ENCODE measurements around the gene ITGA3. TPM values are rescaled to one million over a fixed set of nuclear protein-coding genes. Genes with fewer than 3 reads are reported as not detected.
A peak's percentile ranks its signal among the peaks of the same experiment; 100 is the strongest.

ITGA3 gene
- total RNA-seq, 1 experiment from 2014 or later: 539 TPM

DNA sequence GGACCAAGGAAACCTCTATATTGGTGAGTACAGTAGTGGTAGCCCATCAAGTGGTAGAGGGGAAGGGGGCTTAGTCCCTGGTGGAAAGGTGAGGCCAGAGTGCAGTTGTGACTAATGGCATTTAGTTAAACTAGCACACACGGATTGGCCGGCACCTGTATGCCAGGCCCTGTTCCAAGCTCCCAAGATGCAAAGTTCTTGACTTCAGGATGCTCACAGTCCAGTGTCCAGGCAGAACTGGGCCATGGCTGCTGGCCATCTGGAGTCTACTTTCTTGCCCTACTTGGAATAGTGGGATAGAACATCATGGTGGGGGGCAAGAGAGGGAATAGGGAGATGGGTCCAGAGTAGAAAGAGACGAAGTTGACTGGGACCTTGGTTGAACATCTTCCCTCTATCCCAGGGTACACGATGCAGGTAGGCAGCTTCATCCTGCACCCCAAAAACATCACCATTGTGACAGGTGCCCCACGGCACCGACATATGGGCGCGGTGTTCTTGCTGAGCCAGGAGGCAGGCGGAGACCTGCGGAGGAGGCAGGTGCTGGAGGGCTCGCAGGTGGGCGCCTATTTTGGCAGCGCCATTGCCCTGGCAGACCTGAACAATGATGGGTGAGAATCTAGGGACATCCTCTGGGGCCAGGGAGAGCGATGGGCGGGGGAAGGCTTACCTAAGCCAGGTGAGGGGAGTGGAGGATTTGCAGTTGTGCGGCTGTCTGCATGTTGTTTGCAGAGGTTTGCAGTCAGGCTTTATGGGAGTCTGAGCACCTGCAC is 15.2 kb downstream of the ITGA3 start:
- Mint-ChIP-seq H3K4me3 (ENCODE audit: low read depth, unreplicated experiment) (no peak overlapping the region), H3K4me1 (ENCODE audit: low read depth, unreplicated experiment) (peaks cover 41% of the 10 kb centered on the region), H3K27me3 (ENCODE audit: unreplicated experiment) (no peaks in the 10 kb centered on the region), H3K27ac (ENCODE audit: unreplicated experiment) (peak overlapping the region; percentile 33), H3K9me3 (ENCODE audit: low read depth, unreplicated experiment) (no peaks in the 10 kb centered on the region), H3K36me3 (ENCODE audit: insufficient read depth, unreplicated experiment) (peaks cover 100% of the 10 kb centered on the region)
- no peak for DNase-seq
- intact Hi-C loops (cut with micrococcal nuclease; ENCODE audit: unreplicated experiment): no loop called here
- TF ChIP-seq, protein P1, sequence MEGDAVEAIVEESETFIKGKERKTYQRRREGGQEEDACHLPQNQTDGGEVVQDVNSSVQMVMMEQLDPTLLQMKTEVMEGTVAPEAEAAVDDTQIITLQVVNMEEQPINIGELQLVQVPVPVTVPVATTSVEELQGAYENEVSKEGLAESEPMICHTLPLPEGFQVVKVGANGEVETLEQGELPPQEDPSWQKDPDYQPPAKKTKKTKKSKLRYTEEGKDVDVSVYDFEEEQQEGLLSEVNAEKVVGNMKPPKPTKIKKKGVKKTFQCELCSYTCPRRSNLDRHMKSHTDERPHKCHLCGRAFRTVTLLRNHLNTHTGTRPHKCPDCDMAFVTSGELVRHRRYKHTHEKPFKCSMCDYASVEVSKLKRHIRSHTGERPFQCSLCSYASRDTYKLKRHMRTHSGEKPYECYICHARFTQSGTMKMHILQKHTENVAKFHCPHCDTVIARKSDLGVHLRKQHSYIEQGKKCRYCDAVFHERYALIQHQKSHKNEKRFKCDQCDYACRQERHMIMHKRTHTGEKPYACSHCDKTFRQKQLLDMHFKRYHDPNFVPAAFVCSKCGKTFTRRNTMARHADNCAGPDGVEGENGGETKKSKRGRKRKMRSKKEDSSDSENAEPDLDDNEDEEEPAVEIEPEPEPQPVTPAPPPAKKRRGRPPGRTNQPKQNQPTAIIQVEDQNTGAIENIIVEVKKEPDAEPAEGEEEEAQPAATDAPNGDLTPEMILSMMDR (IDR thresholded peaks at IDR 0.05; ENCODE audit: unreplicated experiment): no peak
- CTCF ChIA-PET: interaction anchor here (2.3 kb wide), 1 partner anchor 9 kb away, joined by 6 read pairs; no protein-coding TSS in a partner anchor
- BruUV-seq (replicated peaks): no TSS peak

DNA sequence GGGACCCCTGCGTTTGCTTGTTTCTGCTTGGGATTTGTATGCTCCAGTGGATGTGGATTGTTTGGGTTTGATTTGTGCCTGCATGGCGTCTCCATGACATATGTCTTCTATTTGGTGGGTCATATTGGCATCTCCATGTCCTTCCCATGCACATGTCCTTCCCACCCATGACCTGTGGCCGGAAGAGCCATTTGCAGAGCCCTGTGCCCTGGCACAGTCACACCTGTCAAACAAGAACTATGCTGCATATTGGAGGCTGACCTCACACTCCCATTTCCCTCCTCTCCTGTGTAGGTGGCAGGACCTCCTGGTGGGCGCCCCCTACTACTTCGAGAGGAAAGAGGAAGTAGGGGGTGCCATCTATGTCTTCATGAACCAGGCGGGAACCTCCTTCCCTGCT is 15.8 kb downstream of the ITGA3 start:
- H3K36me3 Mint-ChIP-seq (ENCODE audit: insufficient read depth, unreplicated experiment): peaks cover 100% of the 10 kb centered on the region
- CTCF ChIA-PET: no interaction called here
- TF ChIP-seq, protein P1 (IDR thresholded peaks at IDR 0.05; ENCODE audit: unreplicated experiment): no peak
- H3K4me3 Mint-ChIP-seq (ENCODE audit: low read depth, unreplicated experiment): no peak overlapping the region
- H3K27ac Mint-ChIP-seq (ENCODE audit: unreplicated experiment): peak overlapping the region; percentile 33
- H3K9me3 Mint-ChIP-seq (ENCODE audit: low read depth, unreplicated experiment): no peaks in the 10 kb centered on the region
- intact Hi-C loops (cut with micrococcal nuclease; ENCODE audit: unreplicated experiment): no loop called here
- no peaks in the 10 kb centered on the region for H3K27me3 Mint-ChIP-seq (ENCODE audit: unreplicated experiment)
- no TSS peak for BruUV-seq (replicated peaks)
- H3K4me1 Mint-ChIP-seq (ENCODE audit: low read depth, unreplicated experiment): peaks cover 35% of the 10 kb centered on the region
- no peak for DNase-seq

GRCh38 chr17:50072130-50072529 is 16.2 kb downstream of the ITGA3 start:
- no peaks in the 10 kb centered on the region for H3K9me3 Mint-ChIP-seq (ENCODE audit: low read depth, unreplicated experiment)
- H3K36me3 Mint-ChIP-seq (ENCODE audit: insufficient read depth, unreplicated experiment): peaks cover 100% of the 10 kb centered on the region
- TF ChIP-seq, protein P1 (IDR thresholded peaks at IDR 0.05; ENCODE audit: unreplicated experiment): no peak
- DNase-seq: no peak
- peaks cover 33% of the 10 kb centered on the region for H3K4me1 Mint-ChIP-seq (ENCODE audit: low read depth, unreplicated experiment)
- no peak overlapping the region for H3K4me3 Mint-ChIP-seq (ENCODE audit: low read depth, unreplicated experiment)
- no TSS peak for BruUV-seq (replicated peaks)
- CTCF ChIA-PET: no interaction called here
- intact Hi-C loops (cut with micrococcal nuclease; ENCODE audit: unreplicated experiment): no loop called here
- peak overlapping the region; percentile 33 for H3K27ac Mint-ChIP-seq (ENCODE audit: unreplicated experiment)
- no peaks in the 10 kb centered on the region for H3K27me3 Mint-ChIP-seq (ENCODE audit: unreplicated experiment)

DNA sequence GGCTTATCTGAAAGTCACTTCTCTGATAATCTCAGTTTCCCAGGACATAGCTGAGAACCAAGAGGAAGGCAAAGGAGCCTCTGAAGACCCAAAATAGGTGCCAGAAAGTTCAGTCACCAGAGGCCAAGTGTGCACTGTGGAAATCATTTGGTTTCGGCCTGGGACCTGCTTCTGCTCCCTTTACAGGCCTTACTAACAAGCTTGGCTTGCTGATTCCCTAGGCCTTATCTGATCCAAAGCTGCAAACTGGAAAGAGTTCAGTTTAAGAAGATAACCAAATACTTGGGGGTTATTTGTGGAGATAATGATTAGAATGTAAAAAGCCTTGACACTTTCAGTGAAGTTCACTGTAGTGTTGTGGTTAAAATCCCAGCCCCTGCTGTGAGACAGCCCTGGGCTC is 17.0 kb downstream of the ITGA3 start:
- TF ChIP-seq, protein P1 (IDR thresholded peaks at IDR 0.05; ENCODE audit: unreplicated experiment): no peak
- H3K9me3 Mint-ChIP-seq (ENCODE audit: low read depth, unreplicated experiment): no peaks in the 10 kb centered on the region
- no peak overlapping the region for H3K4me3 Mint-ChIP-seq (ENCODE audit: low read depth, unreplicated experiment)
- H3K27ac Mint-ChIP-seq (ENCODE audit: unreplicated experiment): peak overlapping the region; percentile 33
- no peaks in the 10 kb centered on the region for H3K27me3 Mint-ChIP-seq (ENCODE audit: unreplicated experiment)
- peaks cover 100% of the 10 kb centered on the region for H3K36me3 Mint-ChIP-seq (ENCODE audit: insufficient read depth, unreplicated experiment)
- no TSS peak for BruUV-seq (replicated peaks)
- peaks cover 31% of the 10 kb centered on the region for H3K4me1 Mint-ChIP-seq (ENCODE audit: low read depth, unreplicated experiment)
- intact Hi-C loops (cut with micrococcal nuclease; ENCODE audit: unreplicated experiment): no loop called here
- no peak for DNase-seq
- CTCF ChIA-PET: interaction anchor here (0.6 to 1.6 kb wide), 2 partner anchors 11 to 47 kb away, joined by 3 to 9 read pairs; no protein-coding TSS in a partner anchor
